Sigmoid colon (tissue), 7 donors: ENCODE measurements around the gene PIGM. TPM values are rescaled to one million over a fixed set of nuclear protein-coding genes. Genes with fewer than 3 reads are reported as not detected.
A peak's percentile ranks its signal among the peaks of the same experiment; 100 is the strongest.

Source experiments
- DNase-seq: peaks from one replicate; pipeline ENCODE4 v3.0.0-alpha.2; 2019
- H3K27ac ChIP-seq, 4 donors: fragments of 200-600 bp; sonication (generic); one replicate each; pipeline ENCODE4 v1.5.1; 2016 to 2019; ENCODE audit warnings: mild to moderate bottlenecking in 1 of 4
- H3K27me3 ChIP-seq, 3 donors: fragments of 200-600 bp; sonication (generic); one replicate each; pipeline ENCODE4 v1.5.1; 2019; ENCODE audit warnings: mild to moderate bottlenecking in 1 of 3
- H3K36me3 ChIP-seq, 4 donors: fragments of 200-600 bp; sonication (generic); one replicate each; pipeline ENCODE4 v1.5.1; 2016 to 2019
- H3K4me1 ChIP-seq, 4 donors: fragments of 200-600 bp; sonication (generic); one replicate each; pipeline ENCODE4 v1.5.1; 2017 to 2019
- H3K4me3 ChIP-seq, 4 donors: fragments of 200-600 bp; sonication (generic); one replicate each; pipeline ENCODE4 v1.5.1; 2017 to 2019; ENCODE audit warnings: mild to moderate bottlenecking in 2 of 4, moderate library complexity in 1 of 4
- H3K9me3 ChIP-seq, 4 donors: fragments of 200-600 bp in 3 of 4; sonication (generic) in 3 of 4; one replicate each; pipeline versions ENCODE4 v1.5.1 to v1.6.1; 2013 to 2019
- EP300 ChIP-seq, 4 donors: sonication (generic); formaldehyde crosslinking; IDR thresholded peaks; one replicate each; pipeline ENCODE4 v1.6.1; 2017; ENCODE audit warnings: antibody characterized with exemption in 4 of 4
- POLR2A ChIP-seq, 2 donors: fragments of 450-650 bp; IDR thresholded peaks; one replicate each; pipeline ENCODE4 v1.6.1; 2016; ENCODE audit warnings: antibody characterized with exemption in 2 of 2, mild to moderate bottlenecking in 2 of 2, moderate library complexity in 2 of 2
- POLR2AphosphoS5 ChIP-seq, 4 donors: sonication (generic); formaldehyde crosslinking; IDR thresholded peaks; one replicate each; pipeline ENCODE4 v1.6.1; 2017; ENCODE audit warnings: antibody characterized with exemption in 4 of 4
- WGBS, 2 donors: extraction: QIAGEN DNeasy Blood & Tissue Kit; methylation state at CpG; one replicate each; pipeline ENCODE4 v1.1.7; 2013; 5-methylcytosine and 5-hydroxymethylcytosine counted together
- intact Hi-C: fragments of 100-400 bp; cut with DNase I; formaldehyde crosslinking; loops from one replicate; pipeline ENCODE4 v1.15.1; 2023
- polyA plus RNA-seq, 3 donors: library from polyadenylated mRNA; stranded (reverse); fragments of 200-250 nt; gene quantifications; one replicate each; pipeline ENCODE4 v1.2.3, GENCODE V29; 2013
- total RNA-seq, 4 donors: library from RNA; depleted of rRNA; stranded (reverse); fragments of >200 nt; gene quantifications; one replicate each; pipeline ENCODE4 v1.1.0, GENCODE V29; 2016
- TF ChIP-seq, protein P1 (sequence below), 4 experiments: fragments of 450-650 bp in 3 of 4; fragments of 200-600 bp in 1 of 4; IDR thresholded peaks; one replicate each; pipeline ENCODE4 v1.5.1; 2016 to 2019; ENCODE audit warnings: antibody characterized with exemption in 4 of 4, mild to moderate bottlenecking in 3 of 4, moderate library complexity in 2 of 4
- donor health status: healthy with polysubstance abuse.
- donor health status: Bipolar disorder and iron deficiency.
- donor health status: healthy.

PIGM gene
- total and polyA plus RNA-seq, 7 donors, result 0.60 to 4.7 (median 3.6) TPM

DNA sequence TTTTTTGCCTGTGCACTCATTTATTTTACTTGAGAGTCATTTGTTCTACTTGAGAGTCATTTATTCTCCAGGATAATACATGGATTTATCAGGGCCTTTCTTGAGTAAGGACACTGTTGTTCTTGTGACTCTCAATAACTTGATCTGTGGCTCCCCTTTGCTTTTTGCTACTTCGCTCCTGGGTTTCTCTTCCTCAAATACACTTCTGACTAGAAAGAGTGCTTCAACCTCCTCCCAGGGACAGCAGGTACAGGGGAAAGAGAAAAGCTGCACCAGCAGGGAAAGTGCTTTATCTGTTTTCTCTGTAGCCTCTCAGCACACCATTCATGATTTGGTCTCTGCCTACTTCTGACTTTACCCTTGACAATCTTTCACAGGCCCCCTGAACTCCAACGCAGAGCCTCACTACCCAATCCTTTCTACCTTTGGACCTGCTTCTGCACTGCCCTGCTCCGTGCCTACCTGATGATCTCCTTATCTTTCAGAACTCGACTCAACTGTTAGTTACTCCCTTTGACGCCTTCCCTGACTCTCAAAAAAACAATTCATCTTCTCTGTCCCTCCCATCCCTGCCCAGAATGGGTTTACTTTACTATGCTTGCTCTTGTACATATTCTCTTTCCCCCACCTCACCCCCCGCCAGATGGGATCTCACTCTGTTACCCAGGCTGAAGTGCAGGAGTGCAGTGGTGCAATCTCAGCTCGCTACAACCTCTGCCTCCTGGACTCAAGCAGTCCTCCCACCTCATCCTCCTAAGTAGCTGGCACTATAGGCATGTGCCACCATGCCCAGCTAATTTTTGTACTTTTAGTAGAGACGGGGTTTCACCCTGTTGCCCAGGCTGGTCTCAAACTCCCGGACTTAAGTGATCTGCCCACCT, 15.6 kb upstream of the PIGM start:
- Histone ChIP-seq H3K9me3 (no peaks in the 10 kb centered on the region), H3K4me1 (peaks cover 0 to 26% (median 15%) of the 10 kb centered on the region in 4 donors), H3K4me3 (peak overlapping the region in 1 of 4 donors; percentile 7), H3K27ac (peak overlapping the region in 3 of 4 donors; percentile 13 to 42 (median 37)), H3K36me3 (no peaks in the 10 kb centered on the region), H3K27me3 (no peaks in the 10 kb centered on the region)
- TF ChIP-seq POLR2A (IDR thresholded peaks at IDR 0.05) (no peak), POLR2AphosphoS5 (IDR thresholded peaks at IDR 0.05) (no peak), EP300 (IDR thresholded peaks at IDR 0.05) (no peak)
- TF ChIP-seq, protein P1, sequence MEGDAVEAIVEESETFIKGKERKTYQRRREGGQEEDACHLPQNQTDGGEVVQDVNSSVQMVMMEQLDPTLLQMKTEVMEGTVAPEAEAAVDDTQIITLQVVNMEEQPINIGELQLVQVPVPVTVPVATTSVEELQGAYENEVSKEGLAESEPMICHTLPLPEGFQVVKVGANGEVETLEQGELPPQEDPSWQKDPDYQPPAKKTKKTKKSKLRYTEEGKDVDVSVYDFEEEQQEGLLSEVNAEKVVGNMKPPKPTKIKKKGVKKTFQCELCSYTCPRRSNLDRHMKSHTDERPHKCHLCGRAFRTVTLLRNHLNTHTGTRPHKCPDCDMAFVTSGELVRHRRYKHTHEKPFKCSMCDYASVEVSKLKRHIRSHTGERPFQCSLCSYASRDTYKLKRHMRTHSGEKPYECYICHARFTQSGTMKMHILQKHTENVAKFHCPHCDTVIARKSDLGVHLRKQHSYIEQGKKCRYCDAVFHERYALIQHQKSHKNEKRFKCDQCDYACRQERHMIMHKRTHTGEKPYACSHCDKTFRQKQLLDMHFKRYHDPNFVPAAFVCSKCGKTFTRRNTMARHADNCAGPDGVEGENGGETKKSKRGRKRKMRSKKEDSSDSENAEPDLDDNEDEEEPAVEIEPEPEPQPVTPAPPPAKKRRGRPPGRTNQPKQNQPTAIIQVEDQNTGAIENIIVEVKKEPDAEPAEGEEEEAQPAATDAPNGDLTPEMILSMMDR (IDR thresholded peaks at IDR 0.05), result no peak
- intact Hi-C loops, result loop anchor here (2.0 kb wide), 1 partner anchor 37 kb away; no protein-coding TSS in a partner anchor
- WGBS, 2 donors, result 64 to 74% methylated on average over 9 of the region's 9 CpGs
- DNase-seq, result no peak

- peak; percentile 90 for DNase-seq
- WGBS, 2 donors, result 4 to 7% methylated on average over 11 of the region's 11 CpGs
- Histone ChIP-seq H3K27ac (peak overlapping the region in 3 of 4 donors; percentile 13 to 42 (median 37)), H3K36me3 (no peaks in the 10 kb centered on the region), H3K4me1 (peaks cover 0 to 26% (median 15%) of the 10 kb centered on the region in 4 donors), H3K4me3 (peak overlapping the region in 1 of 4 donors; percentile 7), H3K27me3 (no peaks in the 10 kb centered on the region), H3K9me3 (no peaks in the 10 kb centered on the region)
- TF ChIP-seq POLR2AphosphoS5 (IDR thresholded peaks at IDR 0.05) (peak; percentile 26 to 72 (median 50)), POLR2A (IDR thresholded peaks at IDR 0.05) (no peak), EP300 (IDR thresholded peaks at IDR 0.05) (no peak)
- TF ChIP-seq, protein P1 (IDR thresholded peaks at IDR 0.05), result peak; percentile 69 to 77 (median 72)
- intact Hi-C loops, result loop anchor here (2.0 kb wide), 1 partner anchor 38 kb away; no protein-coding TSS in a partner anchor
Observed at GRCh38 chr1:160046494-160047110, 14.8 kb upstream of the PIGM start.

GRCh38 chr1:160045653-160046052, 13.9 kb upstream of the PIGM start:
- Histone ChIP-seq H3K36me3 (no peaks in the 10 kb centered on the region), H3K4me1 (peaks cover 0 to 24% (median 15%) of the 10 kb centered on the region in 4 donors), H3K27ac (no peak overlapping the region), H3K27me3 (no peaks in the 10 kb centered on the region), H3K4me3 (no peak overlapping the region), H3K9me3 (no peaks in the 10 kb centered on the region)
- intact Hi-C loops, result loop anchor here (2.0 kb wide), 1 partner anchor 39 kb away; no protein-coding TSS in a partner anchor
- TF ChIP-seq EP300 (IDR thresholded peaks at IDR 0.05), result no peak
- TF ChIP-seq, protein P1 (IDR thresholded peaks at IDR 0.05), result no peak
- TF ChIP-seq POLR2AphosphoS5 (IDR thresholded peaks at IDR 0.05), result no peak
- no peak for TF ChIP-seq POLR2A (IDR thresholded peaks at IDR 0.05)
- no peak for DNase-seq
- WGBS, 2 donors, result 17 to 61% methylated on average over 2 of the region's 2 CpGs

DNA sequence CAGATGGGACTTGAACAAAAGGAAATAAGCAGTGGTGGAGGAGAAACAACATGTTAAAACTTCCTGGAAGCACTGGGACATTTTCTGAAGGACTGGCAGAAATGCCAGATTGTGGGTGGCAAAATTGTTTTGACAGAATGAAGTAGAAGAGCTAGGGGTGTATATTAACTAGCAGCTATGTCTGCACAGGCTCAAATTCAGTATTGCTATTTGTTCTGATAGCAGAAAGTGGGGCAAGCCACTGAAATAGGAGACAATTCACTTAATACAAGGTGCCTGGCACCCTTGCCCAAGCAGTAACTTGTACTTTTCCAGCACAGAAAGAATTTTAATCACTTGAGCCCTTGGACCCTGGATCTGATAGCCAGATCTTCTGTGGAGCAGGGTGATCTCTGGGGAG, 11.8 kb upstream of the PIGM start:
- Histone ChIP-seq H3K4me3 (no peak overlapping the region), H3K9me3 (no peaks in the 10 kb centered on the region), H3K27me3 (no peaks in the 10 kb centered on the region), H3K36me3 (no peaks in the 10 kb centered on the region), H3K4me1 (peaks cover 0 to 19% (median 15%) of the 10 kb centered on the region in 4 donors), H3K27ac (no peak overlapping the region)
- no peak for DNase-seq
- intact Hi-C loops, result no loop called here
- TF ChIP-seq, protein P1 (IDR thresholded peaks at IDR 0.05), result no peak
- TF ChIP-seq POLR2AphosphoS5 (IDR thresholded peaks at IDR 0.05) (no peak), POLR2A (IDR thresholded peaks at IDR 0.05) (no peak), EP300 (IDR thresholded peaks at IDR 0.05) (no peak)
